B cell (primary cell): ENCODE results near the gene PAX4. TPM values are rescaled to one million over a fixed set of nuclear protein-coding genes. Genes with fewer than 3 reads are reported as not detected.

ENCODE experiments used
- ATAC-seq: fragments of 200-7000 bp; cut with Tn5 transposase; one replicate; pipeline ENCODE4 v1.10.0; 2021; ENCODE audit warnings: low read depth, mild to moderate bottlenecking, moderate number of reproducible peaks, moderate library complexity
- CTCF ChIA-PET: fragments of 350-600 bp; sonication (Branson Sonifier 250); formaldehyde crosslinking; loops from one replicate; lab custom pipeline; 2021; ENCODE audit warnings: antibody characterized with exemption, inconsistent platforms; lab: Charles Lee
- POLR2A ChIA-PET: fragments of 350-600 bp; sonication (Branson Sonifier 250); formaldehyde crosslinking; loops from one replicate; lab custom pipeline; 2021; ENCODE audit warnings: antibody characterized with exemption; lab: Charles Lee
- DNase-seq: peaks from one replicate; pipeline ENCODE4 v3.0.0; 2013
- H2AFZ ChIP-seq: 2 replicates; pipeline ENCODE4 v1.6.1; 2012; ENCODE audit warnings: mild to moderate bottlenecking, low read depth, low read length; ENCODE audit not compliant: insufficient read depth, poor library complexity, severe bottlenecking
- H3K27ac ChIP-seq, 2 donors: 1 replicate in 1 of 2; 2 replicates in 1 of 2; pipeline ENCODE4 v1.5.1; 2012 to 2013; ENCODE audit warnings: low read length in 2 of 2, mild to moderate bottlenecking in 2 of 2, moderate library complexity in 1 of 2
- H3K27me3 ChIP-seq, 4 experiments: fragments of 200-600 bp in 1 of 4; sonication (generic) in 1 of 4; replicated peaks in 1 of 4; 1 replicate in 2 of 4; 2 replicates in 2 of 4; pipeline versions ENCODE4 v1.6.1 to v1.7.0; 2013 to 2016; ENCODE audit warnings: low read length in 3 of 4, mild to moderate bottlenecking in 2 of 4, mixed read lengths in 1 of 4, moderate library complexity in 1 of 4; ENCODE audit not compliant: insufficient read depth in 4 of 4, control insufficient read depth in 3 of 4; ENCODE audit errors: control extremely low read depth in 1 of 4
- H3K36me3 ChIP-seq, 2 experiments: replicated peaks in 1 of 2; 1 replicate in 1 of 2; 2 replicates in 1 of 2; pipeline versions ENCODE4 v1.6.1 to v1.7.1; 2013; ENCODE audit warnings: low read length in 1 of 2; ENCODE audit not compliant: insufficient read depth in 2 of 2, control insufficient read depth in 1 of 2; ENCODE audit errors: control extremely low read depth in 1 of 2, extremely low read depth in 1 of 2
- H3K4me1 ChIP-seq, 2 donors: fragments of 200-600 bp in 1 of 2; sonication (generic) in 1 of 2; 1 replicate in 1 of 2; 2 replicates in 1 of 2; pipeline versions ENCODE4 v1.5.1 to v1.6.1; 2013 to 2017; ENCODE audit warnings: low read length in 2 of 2; ENCODE audit not compliant: control insufficient read depth in 2 of 2, insufficient read depth in 2 of 2
- H3K4me2 ChIP-seq: replicated peaks from 2 replicates; pipeline ENCODE3; 2012; ENCODE audit warnings: mild to moderate bottlenecking, low read depth, low read length; ENCODE audit not compliant: poor library complexity, severe bottlenecking
- H3K4me3 ChIP-seq, 5 experiments: fragments of 200-600 bp in 1 of 5; sonication (generic) in 1 of 5; 1 replicate in 3 of 5; 2 replicates in 2 of 5; pipeline versions ENCODE4 v1.5.1 to v1.7.0; 2011 to 2016; ENCODE audit warnings: low read length in 4 of 5, mild to moderate bottlenecking in 4 of 5, low read depth in 2 of 5, control low read depth in 1 of 5, moderate library complexity in 1 of 5; ENCODE audit not compliant: insufficient read depth in 1 of 5; ENCODE audit errors: control extremely low read depth in 1 of 5, extremely low read depth in 1 of 5
- H3K79me2 ChIP-seq: fragments of 200-600 bp; sonication (generic); one replicate; pipeline ENCODE4 v1.6.0; 2016; ENCODE audit warnings: low read length; ENCODE audit not compliant: control insufficient read depth, insufficient read depth
- H3K9ac ChIP-seq: fragments of 200-600 bp; sonication (generic); 2 replicates; pipeline ENCODE4 v1.6.1; 2017; ENCODE audit warnings: mild to moderate bottlenecking, low read length, moderate library complexity
- H3K9me3 ChIP-seq, 3 donors: one replicate each; pipeline versions ENCODE4 v1.6.1 to v1.7.1; 2013; ENCODE audit warnings: low read length in 2 of 3; ENCODE audit not compliant: control insufficient read depth in 2 of 3, insufficient read depth in 1 of 3; ENCODE audit errors: control extremely low read depth in 1 of 3
- H4K20me1 ChIP-seq: 2 replicates; pipeline ENCODE4 v1.6.0; 2012; ENCODE audit warnings: mild to moderate bottlenecking, low read length; ENCODE audit not compliant: insufficient read depth, control insufficient read depth, poor library complexity, severe bottlenecking
- H3K27ac Mint-ChIP-seq: one replicate; pipeline ENCODE4 v1.8.0; 2021; ENCODE audit warnings: mixed read lengths
- H3K27me3 Mint-ChIP-seq: one replicate; pipeline ENCODE4 v1.8.0; 2021; ENCODE audit warnings: mixed read lengths
- H3K4me1 Mint-ChIP-seq: one replicate; pipeline ENCODE4 v1.8.0; 2021; ENCODE audit warnings: mixed read lengths
- H3K4me3 Mint-ChIP-seq: one replicate; pipeline ENCODE4 v1.8.0; 2021; ENCODE audit warnings: mixed read lengths
- H3K9me3 Mint-ChIP-seq: one replicate; pipeline ENCODE4 v1.8.0; 2022; ENCODE audit warnings: mixed read lengths; ENCODE audit not compliant: insufficient read depth
- EZH2 ChIP-seq: IDR thresholded peaks from 2 replicates; pipeline ENCODE4 v1.6.1; 2012; ENCODE audit warnings: borderline replicate concordance, low read depth, mild to moderate bottlenecking, moderate library complexity, low read length; ENCODE audit not compliant: insufficient read depth, poor library complexity, severe bottlenecking
- WGBS: methylation state at CpG from one replicate; pipeline ENCODE4 v1.1.5; 2013; ENCODE audit warnings: missing lambda C conversion rate; ENCODE audit not compliant: insufficient coverage; 5-methylcytosine and 5-hydroxymethylcytosine counted together
- intact Hi-C: fragments of 100-400 bp; cut with micrococcal nuclease; formaldehyde crosslinking; loops from one replicate; pipeline ENCODE4 v1.10.0; 2022
- polyA plus RNA-seq: library from polyadenylated mRNA; depleted of rRNA; stranded (reverse); fragments of >200 nt; gene quantifications from 2 replicates; pipeline ENCODE4 v1.2.3, GENCODE V29; 2012
- total RNA-seq, 2 donors: library from RNA; stranded (reverse); fragments of 120-200 nt in 1 of 2; gene quantifications; 1 replicate in 1 of 2; 2 replicates in 1 of 2; pipeline versions ENCODE4 v1.2.3 to v1.2.4, GENCODE V29; 2013 to 2022
- TF ChIP-seq, protein P1 (sequence below): fragments of 200-600 bp; IDR thresholded peaks from one replicate; pipeline ENCODE4 v1.8.0; 2022; ENCODE audit warnings: antibody characterized with exemption, mild to moderate bottlenecking

Gene PAX4
- total and polyA plus RNA-seq, 2 donors (not counting 1 experiment from before 2014, with no cell fraction given) = not detected

GRCh38 chr7:127616724-127617123 is 1.2 kb downstream of the PAX4 start:
- peaks cover 5% of the 10 kb centered on the region for H3K4me1 Mint-ChIP-seq
- H3K9me3 Mint-ChIP-seq = peaks cover 4% of the 10 kb centered on the region
- no CpG with 5 or more reads among the region's 5 CpGs for WGBS
- CTCF ChIA-PET = interaction anchor here (1.2 kb wide), 1 partner anchor 10 kb away, joined by 3 read pairs; no protein-coding TSS in a partner anchor
- intact Hi-C loops = no loop called here
- no peak overlapping the region for H3K27ac Mint-ChIP-seq
- Histone ChIP-seq H3K4me2 (no peak overlapping the region), H2AFZ (no peak overlapping the region), H3K27me3 (peaks cover 0 to 25% (median 4%) of the 10 kb centered on the region in 4 experiments), H3K27ac (no peak overlapping the region), H3K36me3 (no peaks in the 10 kb centered on the region), H3K4me3 (no peak overlapping the region), H3K79me2 (no peaks in the 10 kb centered on the region), H3K9ac (no peak overlapping the region), H3K9me3 (no peaks in the 10 kb centered on the region), H4K20me1 (no peaks in the 10 kb centered on the region), H3K4me1 (no peaks in the 10 kb centered on the region)
- POLR2A ChIA-PET = no interaction called here
- DNase-seq (no peak), ATAC-seq (no peak)
- H3K4me3 Mint-ChIP-seq = no peak overlapping the region
- TF ChIP-seq EZH2 = no peak
- TF ChIP-seq, protein P1, sequence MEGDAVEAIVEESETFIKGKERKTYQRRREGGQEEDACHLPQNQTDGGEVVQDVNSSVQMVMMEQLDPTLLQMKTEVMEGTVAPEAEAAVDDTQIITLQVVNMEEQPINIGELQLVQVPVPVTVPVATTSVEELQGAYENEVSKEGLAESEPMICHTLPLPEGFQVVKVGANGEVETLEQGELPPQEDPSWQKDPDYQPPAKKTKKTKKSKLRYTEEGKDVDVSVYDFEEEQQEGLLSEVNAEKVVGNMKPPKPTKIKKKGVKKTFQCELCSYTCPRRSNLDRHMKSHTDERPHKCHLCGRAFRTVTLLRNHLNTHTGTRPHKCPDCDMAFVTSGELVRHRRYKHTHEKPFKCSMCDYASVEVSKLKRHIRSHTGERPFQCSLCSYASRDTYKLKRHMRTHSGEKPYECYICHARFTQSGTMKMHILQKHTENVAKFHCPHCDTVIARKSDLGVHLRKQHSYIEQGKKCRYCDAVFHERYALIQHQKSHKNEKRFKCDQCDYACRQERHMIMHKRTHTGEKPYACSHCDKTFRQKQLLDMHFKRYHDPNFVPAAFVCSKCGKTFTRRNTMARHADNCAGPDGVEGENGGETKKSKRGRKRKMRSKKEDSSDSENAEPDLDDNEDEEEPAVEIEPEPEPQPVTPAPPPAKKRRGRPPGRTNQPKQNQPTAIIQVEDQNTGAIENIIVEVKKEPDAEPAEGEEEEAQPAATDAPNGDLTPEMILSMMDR = no peak
- H3K27me3 Mint-ChIP-seq = peaks cover 74% of the 10 kb centered on the region

DNA sequence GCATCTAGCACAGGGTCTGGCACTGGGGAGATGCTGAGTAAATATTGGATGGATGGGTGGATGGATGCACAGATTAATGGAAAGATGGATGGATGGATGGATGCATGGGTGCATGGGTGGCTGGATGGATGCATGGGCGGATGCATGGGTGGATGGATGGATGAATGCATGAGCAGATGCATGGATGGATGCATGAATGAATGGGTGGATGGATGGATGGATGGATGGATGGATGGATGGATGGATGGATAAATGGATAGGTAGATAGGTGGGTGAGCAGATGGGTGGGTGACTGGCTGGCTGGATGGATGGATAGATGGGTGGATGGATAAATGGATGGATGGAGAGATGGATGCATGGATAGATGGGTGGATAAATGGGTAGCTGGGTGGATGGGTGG is 5.7 kb downstream of the PAX4 start:
- H3K9me3 Mint-ChIP-seq = peaks cover 6% of the 10 kb centered on the region
- TF ChIP-seq, protein P1 = no peak
- no peak for TF ChIP-seq EZH2
- H3K36me3 ChIP-seq = no peaks in the 10 kb centered on the region
- ATAC-seq = no peak
- intact Hi-C loops = no loop called here
- H3K4me1 Mint-ChIP-seq = no peaks in the 10 kb centered on the region
- H3K4me1 ChIP-seq = no peaks in the 10 kb centered on the region
- H3K4me2 ChIP-seq = no peak overlapping the region
- H3K4me3 ChIP-seq = no peak overlapping the region
- no peaks in the 10 kb centered on the region for H4K20me1 ChIP-seq
- H3K4me3 Mint-ChIP-seq = no peak overlapping the region
- no peak overlapping the region for H2AFZ ChIP-seq
- DNase-seq = no peak
- H3K9ac ChIP-seq = no peak overlapping the region
- H3K27me3 ChIP-seq = peaks cover 0 to 11% (median 0%) of the 10 kb centered on the region in 4 experiments
- ChIA-PET POLR2A (no interaction called here), CTCF (no interaction called here)
- H3K27me3 Mint-ChIP-seq = peaks cover 58% of the 10 kb centered on the region
- no peak overlapping the region for H3K27ac ChIP-seq
- H3K79me2 ChIP-seq = no peaks in the 10 kb centered on the region
- WGBS = 100% methylated on average over 1 of the region's 1 CpG
- H3K9me3 ChIP-seq = peaks cover 0 to 18% (median 6%) of the 10 kb centered on the region in 3 donors
- no peak overlapping the region for H3K27ac Mint-ChIP-seq
